ENCODE measurements around the gene HS1BP3. TPM values are rescaled to one million over a fixed set of nuclear protein-coding genes. Genes with fewer than 3 reads are reported as not detected.

HS1BP3 gene
- total and polyA plus RNA-seq, 2 of the 13 experiments (the other 11 are each of a cell fraction or from before 2014, with no cell fraction given) = 15.2 to 22.0 TPM

GRCh38 chr2:20609995-20610357 is 40.9 kb downstream of the HS1BP3 start (continued):
- TF ChIP-seq CEBPB (IDR thresholded peaks at IDR 0.05; ENCODE audit: borderline replicate concordance, low read depth, low read length) = no peak
- TF ChIP-seq, protein P1, sequence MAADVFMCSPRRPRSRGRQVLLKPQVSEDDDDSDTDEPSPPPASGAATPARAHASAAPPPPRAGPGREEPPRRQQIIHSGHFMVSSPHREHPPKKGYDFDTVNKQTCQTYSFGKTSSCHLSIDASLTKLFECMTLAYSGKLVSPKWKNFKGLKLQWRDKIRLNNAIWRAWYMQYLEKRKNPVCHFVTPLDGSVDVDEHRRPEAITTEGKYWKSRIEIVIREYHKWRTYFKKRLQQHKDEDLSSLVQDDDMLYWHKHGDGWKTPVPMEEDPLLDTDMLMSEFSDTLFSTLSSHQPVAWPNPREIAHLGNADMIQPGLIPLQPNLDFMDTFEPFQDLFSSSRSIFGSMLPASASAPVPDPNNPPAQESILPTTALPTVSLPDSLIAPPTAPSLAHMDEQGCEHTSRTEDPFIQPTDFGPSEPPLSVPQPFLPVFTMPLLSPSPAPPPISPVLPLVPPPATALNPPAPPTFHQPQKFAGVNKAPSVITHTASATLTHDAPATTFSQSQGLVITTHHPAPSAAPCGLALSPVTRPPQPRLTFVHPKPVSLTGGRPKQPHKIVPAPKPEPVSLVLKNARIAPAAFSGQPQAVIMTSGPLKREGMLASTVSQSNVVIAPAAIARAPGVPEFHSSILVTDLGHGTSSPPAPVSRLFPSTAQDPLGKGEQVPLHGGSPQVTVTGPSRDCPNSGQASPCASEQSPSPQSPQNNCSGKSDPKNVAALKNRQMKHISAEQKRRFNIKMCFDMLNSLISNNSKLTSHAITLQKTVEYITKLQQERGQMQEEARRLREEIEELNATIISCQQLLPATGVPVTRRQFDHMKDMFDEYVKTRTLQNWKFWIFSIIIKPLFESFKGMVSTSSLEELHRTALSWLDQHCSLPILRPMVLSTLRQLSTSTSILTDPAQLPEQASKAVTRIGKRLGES (CRISPR knock-in tag; IDR thresholded peaks at IDR 0.05; ENCODE audit: borderline replicate concordance) = no peak
- TF ChIP-seq ZFX (CRISPR knock-in tag; IDR thresholded peaks at IDR 0.05; ENCODE audit: low read depth) = no peak
- 0 out of 2 replicates have a peak, but pooled peaks have one; percentile 84 for TF ChIP-seq THYN1 (CRISPR knock-in tag; IDR thresholded peaks at IDR 0.05; ENCODE audit: borderline replicate concordance, low read depth)
- peak; percentile 66; the same call in 1 of the 2 replicates for TF ChIP-seq SNAPC2 (CRISPR knock-in tag; IDR thresholded peaks at IDR 0.05)
- no peak for TF ChIP-seq NFRKB (IDR thresholded peaks at IDR 0.05)
- TF ChIP-seq GATAD2A (CRISPR knock-in tag; IDR thresholded peaks at IDR 0.05) = 0 out of 2 replicates have a peak, but pooled peaks have one; percentile 20
- no peak for TF ChIP-seq RORA (CRISPR knock-in tag; IDR thresholded peaks at IDR 0.05)
- TF ChIP-seq, protein P2, sequence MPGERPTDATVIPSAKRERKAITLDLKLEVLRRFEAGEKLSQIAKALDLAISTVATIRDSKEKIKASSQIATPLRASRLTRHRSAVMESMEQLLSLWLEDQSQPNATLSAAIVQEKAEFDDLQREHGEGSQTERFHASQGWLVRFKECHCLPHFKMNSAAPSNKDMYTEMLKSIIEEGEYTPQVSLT (CRISPR knock-in tag; IDR thresholded peaks at IDR 0.05; ENCODE audit: borderline replicate concordance, low read depth) = no peak
- TF ChIP-seq, protein P3, sequence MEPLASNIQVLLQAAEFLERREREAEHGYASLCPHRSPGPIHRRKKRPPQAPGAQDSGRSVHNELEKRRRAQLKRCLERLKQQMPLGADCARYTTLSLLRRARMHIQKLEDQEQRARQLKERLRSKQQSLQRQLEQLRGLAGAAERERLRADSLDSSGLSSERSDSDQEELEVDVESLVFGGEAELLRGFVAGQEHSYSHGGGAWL (CRISPR knock-in tag; IDR thresholded peaks at IDR 0.05) = no peak
- TF ChIP-seq, protein P4, sequence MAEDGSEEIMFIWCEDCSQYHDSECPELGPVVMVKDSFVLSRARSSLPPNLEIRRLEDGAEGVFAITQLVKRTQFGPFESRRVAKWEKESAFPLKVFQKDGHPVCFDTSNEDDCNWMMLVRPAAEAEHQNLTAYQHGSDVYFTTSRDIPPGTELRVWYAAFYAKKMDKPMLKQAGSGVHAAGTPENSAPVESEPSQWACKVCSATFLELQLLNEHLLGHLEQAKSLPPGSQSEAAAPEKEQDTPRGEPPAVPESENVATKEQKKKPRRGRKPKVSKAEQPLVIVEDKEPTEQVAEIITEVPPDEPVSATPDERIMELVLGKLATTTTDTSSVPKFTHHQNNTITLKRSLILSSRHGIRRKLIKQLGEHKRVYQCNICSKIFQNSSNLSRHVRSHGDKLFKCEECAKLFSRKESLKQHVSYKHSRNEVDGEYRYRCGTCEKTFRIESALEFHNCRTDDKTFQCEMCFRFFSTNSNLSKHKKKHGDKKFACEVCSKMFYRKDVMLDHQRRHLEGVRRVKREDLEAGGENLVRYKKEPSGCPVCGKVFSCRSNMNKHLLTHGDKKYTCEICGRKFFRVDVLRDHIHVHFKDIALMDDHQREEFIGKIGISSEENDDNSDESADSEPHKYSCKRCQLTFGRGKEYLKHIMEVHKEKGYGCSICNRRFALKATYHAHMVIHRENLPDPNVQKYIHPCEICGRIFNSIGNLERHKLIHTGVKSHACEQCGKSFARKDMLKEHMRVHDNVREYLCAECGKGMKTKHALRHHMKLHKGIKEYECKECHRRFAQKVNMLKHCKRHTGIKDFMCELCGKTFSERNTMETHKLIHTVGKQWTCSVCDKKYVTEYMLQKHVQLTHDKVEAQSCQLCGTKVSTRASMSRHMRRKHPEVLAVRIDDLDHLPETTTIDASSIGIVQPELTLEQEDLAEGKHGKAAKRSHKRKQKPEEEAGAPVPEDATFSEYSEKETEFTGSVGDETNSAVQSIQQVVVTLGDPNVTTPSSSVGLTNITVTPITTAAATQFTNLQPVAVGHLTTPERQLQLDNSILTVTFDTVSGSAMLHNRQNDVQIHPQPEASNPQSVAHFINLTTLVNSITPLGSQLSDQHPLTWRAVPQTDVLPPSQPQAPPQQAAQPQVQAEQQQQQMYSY (CRISPR knock-in tag; IDR thresholded peaks at IDR 0.05) = no peak
- no peak for TF ChIP-seq ZNF639 (CRISPR knock-in tag; conservative IDR thresholded peaks at IDR 0.05)
- TF ChIP-seq ZNF101 (CRISPR knock-in tag; IDR thresholded peaks at IDR 0.05; ENCODE audit: borderline replicate concordance, low read depth) = no peak
- TF ChIP-seq ZNF180 (CRISPR knock-in tag; IDR thresholded peaks at IDR 0.05; ENCODE audit: borderline replicate concordance, low read depth) = no peak
- TF ChIP-seq RARA (CRISPR knock-in tag; IDR thresholded peaks at IDR 0.05) = 0 out of 2 replicates have a peak, but pooled peaks have one; percentile 5
- no peak for TF ChIP-seq PHF8 (CRISPR knock-in tag; IDR thresholded peaks at IDR 0.05)
- TF ChIP-seq KDM1A (CRISPR knock-in tag; IDR thresholded peaks at IDR 0.05) = no peak
- TF ChIP-seq WIZ (CRISPR knock-in tag; IDR thresholded peaks at IDR 0.05) = no peak
- TF ChIP-seq HNF4A (CRISPR knock-in tag; IDR thresholded peaks at IDR 0.05) = peak; percentile 75

Measured in HepG2 (cell line).